Testis (tissue), 2 donors: ENCODE measurements around the gene ADAMTSL1.

Source experiments
- POLR2A ChIP-seq: fragments of 450-650 bp; IDR thresholded peaks from one replicate; pipeline ENCODE4 v1.6.1; 2017; ENCODE audit warnings: antibody characterized with exemption, mild to moderate bottlenecking, moderate library complexity
- TF ChIP-seq, protein P1 (sequence below), 3 experiments: fragments of 450-650 bp in 2 of 3; fragments of 200-600 bp in 1 of 3; sonication (generic) in 1 of 3; IDR thresholded peaks; one replicate each; pipeline ENCODE4 v1.5.1; 2016 to 2019; ENCODE audit warnings: antibody characterized with exemption in 3 of 3, mild to moderate bottlenecking in 2 of 3, moderate library complexity in 1 of 3

DNA sequence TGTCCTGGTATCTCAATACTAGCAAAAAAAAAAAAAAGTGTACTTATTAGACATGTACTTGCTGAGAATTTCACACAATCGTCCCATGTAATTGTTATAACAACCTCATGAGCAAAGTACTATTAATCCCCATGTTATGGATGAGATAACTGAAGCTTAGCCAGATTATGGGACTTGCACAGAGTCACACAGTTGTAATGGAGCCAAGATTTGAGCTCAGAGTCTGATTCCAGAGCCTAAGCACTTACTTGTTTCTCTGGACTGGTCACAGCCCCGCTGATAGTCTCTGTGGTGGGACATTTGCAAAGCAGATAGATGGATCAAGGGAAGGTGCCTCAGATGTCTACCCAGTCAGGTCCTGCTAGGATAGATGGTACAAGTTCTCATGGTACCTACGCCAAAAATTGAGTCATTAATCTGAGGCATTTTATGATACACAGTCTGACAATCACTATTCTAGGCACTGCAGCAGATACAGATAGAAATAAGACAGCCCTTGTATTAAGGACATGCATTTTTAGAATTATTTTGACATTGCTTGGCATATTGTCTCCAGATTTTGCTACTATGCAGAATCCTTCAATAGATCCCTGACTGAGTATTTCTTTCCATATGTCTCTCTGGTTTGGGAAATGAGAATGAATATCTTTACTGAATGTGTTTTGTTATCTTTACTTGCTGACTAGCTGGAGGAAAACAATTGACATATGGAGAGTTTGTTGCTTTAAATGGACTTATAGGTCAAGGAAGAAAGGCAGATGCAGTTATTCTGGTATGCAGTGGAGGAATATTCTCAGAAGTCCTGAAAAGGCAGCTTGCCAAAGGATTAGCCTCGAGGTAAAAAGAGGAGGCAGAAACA lies 149.5 kb downstream of the ADAMTSL1 start:
- TF ChIP-seq POLR2A: no peak
- TF ChIP-seq, protein P1, sequence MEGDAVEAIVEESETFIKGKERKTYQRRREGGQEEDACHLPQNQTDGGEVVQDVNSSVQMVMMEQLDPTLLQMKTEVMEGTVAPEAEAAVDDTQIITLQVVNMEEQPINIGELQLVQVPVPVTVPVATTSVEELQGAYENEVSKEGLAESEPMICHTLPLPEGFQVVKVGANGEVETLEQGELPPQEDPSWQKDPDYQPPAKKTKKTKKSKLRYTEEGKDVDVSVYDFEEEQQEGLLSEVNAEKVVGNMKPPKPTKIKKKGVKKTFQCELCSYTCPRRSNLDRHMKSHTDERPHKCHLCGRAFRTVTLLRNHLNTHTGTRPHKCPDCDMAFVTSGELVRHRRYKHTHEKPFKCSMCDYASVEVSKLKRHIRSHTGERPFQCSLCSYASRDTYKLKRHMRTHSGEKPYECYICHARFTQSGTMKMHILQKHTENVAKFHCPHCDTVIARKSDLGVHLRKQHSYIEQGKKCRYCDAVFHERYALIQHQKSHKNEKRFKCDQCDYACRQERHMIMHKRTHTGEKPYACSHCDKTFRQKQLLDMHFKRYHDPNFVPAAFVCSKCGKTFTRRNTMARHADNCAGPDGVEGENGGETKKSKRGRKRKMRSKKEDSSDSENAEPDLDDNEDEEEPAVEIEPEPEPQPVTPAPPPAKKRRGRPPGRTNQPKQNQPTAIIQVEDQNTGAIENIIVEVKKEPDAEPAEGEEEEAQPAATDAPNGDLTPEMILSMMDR (IDR thresholded peaks at IDR 0.05): no peak
